HepG2 (cell line): ENCODE measurements around the gene ACBD3. TPM values are rescaled to one million over a fixed set of nuclear protein-coding genes. Genes with fewer than 3 reads are reported as not detected.

Experiments used
- ATAC-seq: fragments of 200-7000 bp; cut with Tn5 transposase; 3 replicates; pipeline ENCODE4 v1.9.1; 2020; ENCODE audit warnings: mild to moderate bottlenecking, moderate library complexity
- BruUV-seq: library from RNA; stranded (reverse); fragments of 400-500 nt; replicated peaks from 2 replicates; lab custom pipeline; 2021; lab: Mats Ljungman, UMichigan
- CTCF ChIA-PET: fragments of 300-600 bp; formaldehyde crosslinking; extraction: SDS; loops from one replicate; lab custom pipeline; 2021; ENCODE audit warnings: low total read pairs, inconsistent platforms, low intra/inter-chr PET ratio; lab: Yijun Ruan, JAX
- POLR2A ChIA-PET: fragments of 350-600 bp; sonication (Branson Sonifier 250); formaldehyde crosslinking; loops from one replicate; lab custom pipeline; 2020; ENCODE audit warnings: antibody characterized with exemption, inconsistent platforms; lab: Yijun Ruan, JAX
- DNase-seq: peaks from one replicate; pipeline ENCODE4 v3.0.0-alpha.2; 2015; ENCODE audit warnings: low spot score
- FAIRE-seq: peaks from 3 replicates; lab custom pipeline; 2011; peaks lifted over from hg19 to GRCh38; lab: Jason Lieb, UNC
- H2AFZ ChIP-seq: one replicate; pipeline ENCODE4 v1.6.1; 2011; ENCODE audit warnings: low read length, inconsistent platforms
- H3K27ac ChIP-seq: fragments of 300-600 bp; 3 replicates; pipeline ENCODE4 v1.8.0; 2011; ENCODE audit warnings: mixed run types, mild to moderate bottlenecking, mixed read lengths, low read length, inconsistent platforms; ENCODE audit not compliant: insufficient read depth; ENCODE audit errors: extremely low read length
- H3K27me3 ChIP-seq, 2 experiments: fragments of 200-600 bp in 1 of 2; 2 replicates in 1 of 2; 3 replicates in 1 of 2; pipeline versions ENCODE4 v1.6.0 to v1.8.0; 2011; ENCODE audit warnings: low read length in 2 of 2, mild to moderate bottlenecking in 2 of 2, moderate library complexity in 2 of 2, inconsistent platforms in 1 of 2; ENCODE audit not compliant: insufficient read depth in 2 of 2, control insufficient read depth in 1 of 2
- H3K36me3 ChIP-seq, 2 experiments: fragments of 200-600 bp in 1 of 2; replicated peaks in 1 of 2; 2 replicates in 1 of 2; 3 replicates in 1 of 2; pipeline versions ENCODE4 v1.5.1 to v1.8.0; 2011; ENCODE audit warnings: low read length in 2 of 2, inconsistent platforms in 1 of 2; ENCODE audit not compliant: insufficient read depth in 2 of 2, control insufficient read depth in 1 of 2
- H3K4me1 ChIP-seq: 2 replicates; pipeline ENCODE4 v1.5.1; 2012; ENCODE audit warnings: low read length, inconsistent platforms; ENCODE audit not compliant: insufficient read depth
- H3K4me2 ChIP-seq: 2 replicates; pipeline ENCODE4 v1.6.0; 2011; ENCODE audit warnings: low read depth, low read length, inconsistent platforms
- H3K4me3 ChIP-seq, 3 experiments: fragments of 200-600 bp in 1 of 3; sonication (generic), shearing (Covaris generic) in 1 of 3; replicated peaks in 1 of 3; 2 replicates each; pipeline ENCODE4 v1.5.1; 2011 to 2016; ENCODE audit warnings: low read length in 3 of 3, inconsistent platforms in 2 of 3, low read depth in 2 of 3, mild to moderate bottlenecking in 2 of 3, control low read depth in 1 of 3, mixed read lengths in 1 of 3; ENCODE audit not compliant: insufficient read depth in 1 of 3
- H3K79me2 ChIP-seq: one replicate; pipeline ENCODE4 v1.6.1; 2011; ENCODE audit warnings: low read length, inconsistent platforms; ENCODE audit not compliant: insufficient read depth
- H3K9ac ChIP-seq: 2 replicates; pipeline ENCODE4 v1.6.0; 2011; ENCODE audit warnings: mild to moderate bottlenecking, low read depth, low read length, inconsistent platforms; ENCODE audit not compliant: insufficient read depth
- H3K9me3 ChIP-seq: 2 replicates; pipeline ENCODE4 v1.5.1; 2012; ENCODE audit warnings: mild to moderate bottlenecking, low read length
- H4K20me1 ChIP-seq: 2 replicates; pipeline ENCODE4 v1.6.0; 2011; ENCODE audit warnings: inconsistent platforms, mild to moderate bottlenecking, low read length, moderate library complexity; ENCODE audit not compliant: insufficient read depth
- CHCHD3 ChIP-seq: sonication (generic); formaldehyde crosslinking; IDR thresholded peaks from 2 replicates; pipeline ENCODE4 v1.8.0; 2022; ENCODE audit warnings: mild to moderate bottlenecking, missing genetic modification reagents, moderate library complexity
- HIVEP1 ChIP-seq: sonication (generic); formaldehyde crosslinking; IDR thresholded peaks from 2 replicates; pipeline ENCODE4 v1.4.0; 2020; ENCODE audit warnings: mild to moderate bottlenecking, missing genetic modification reagents
- MTF2 ChIP-seq: sonication (generic); formaldehyde crosslinking; IDR thresholded peaks from 2 replicates; pipeline ENCODE4 v1.5.0; 2020; ENCODE audit warnings: missing genetic modification reagents, borderline replicate concordance
- RBM22 ChIP-seq: fragments of 200-400 bp; formaldehyde crosslinking; optimal IDR thresholded peaks from 2 replicates; pipeline ENCODE3; 2017; ENCODE audit warnings: mild to moderate bottlenecking, low read length, moderate library complexity
- ZNF564 ChIP-seq: sonication (generic); formaldehyde crosslinking; IDR thresholded peaks from 2 replicates; pipeline ENCODE4 v1.8.1; 2023; ENCODE audit warnings: mild to moderate bottlenecking, missing genetic modification reagents
- WGBS: methylation state at CpG from one replicate; pipeline ENCODE4 v1.1.6; 2017; ENCODE audit warnings: low lambda C conversion rate; 5-methylcytosine and 5-hydroxymethylcytosine counted together
- in situ Hi-C: cut with HindIII; loops from 2 replicates; pipeline ENCODE4 v1.10.0; 2017; ENCODE audit warnings: low pct_unique_long_range_greater_than_20kb; ENCODE audit not compliant: extremely low pct_ligation_motif_present
- intact Hi-C: fragments of 100-400 bp; cut with micrococcal nuclease; formaldehyde crosslinking; loops from one replicate; pipeline ENCODE4 v1.10.0; 2022; ENCODE audit not compliant: unreplicated experiment
- polyA plus RNA-seq, 8 experiments: library from polyadenylated mRNA; depleted of rRNA in 3 of 8; stranded (reverse) in 7 of 8; unstranded in 1 of 8; fragments of >200 nt; fragmentation: Illumina TruSeq in 4 of 8; extraction: Trizol in 4 of 8; gene quantifications; 2 replicates each; pipeline versions ENCODE4 v1.2.1 to v1.2.3, GENCODE V29; 2011 to 2016; ENCODE audit warnings: low read depth in 4 of 8, missing spikeins in 1 of 8, mixed read lengths in 1 of 8; ENCODE audit not compliant: insufficient read depth in 1 of 8
- total RNA-seq, 5 experiments: library from RNA; depleted of rRNA; stranded (reverse); fragments of >200 nt; fragmentation: Illumina TruSeq; extraction: Trizol; gene quantifications; 2 replicates each; pipeline ENCODE4 v1.2.3, GENCODE V29; 2016; ENCODE audit warnings: low read depth in 1 of 5
- TF ChIP-seq, protein P1 (sequence below): sonication (generic); formaldehyde crosslinking; conservative IDR thresholded peaks from 2 replicates; pipeline ENCODE4 v1.4.0; 2020; ENCODE audit warnings: mild to moderate bottlenecking, missing genetic modification reagents, moderate library complexity
- TF ChIP-seq, protein P2 (sequence below): sonication (generic); formaldehyde crosslinking; IDR thresholded peaks from 2 replicates; pipeline ENCODE4 v1.4.0; 2020; ENCODE audit warnings: low read depth, mild to moderate bottlenecking, missing genetic modification reagents

The ACBD3 gene
- total and polyA plus RNA-seq, 2 of the 13 experiments (the other 11 are each of a cell fraction or from before 2014, with no cell fraction given), result 24.3 to 39.3 TPM

DNA sequence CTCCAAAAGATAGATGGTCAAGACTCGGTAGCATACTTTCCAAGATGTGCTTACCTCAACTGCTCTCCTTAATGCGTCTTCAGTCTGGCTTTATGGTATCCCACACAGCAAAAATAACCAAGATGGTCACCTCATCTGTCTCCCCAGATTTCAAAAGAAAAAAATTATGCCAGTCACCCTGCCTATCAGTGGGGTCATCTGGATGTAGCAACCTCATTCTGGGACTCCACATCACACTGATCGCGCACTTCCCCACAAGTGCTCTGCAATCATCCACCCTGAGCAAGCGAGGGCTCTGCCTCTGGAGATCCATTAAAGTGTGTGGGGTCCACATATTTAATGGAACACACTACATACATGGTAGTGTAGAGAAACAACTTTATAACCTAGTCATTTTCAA is 42.5 kb downstream of the ACBD3 start:
- 95% methylated on average over 5 of the region's 5 CpGs for WGBS
- Histone ChIP-seq H3K79me2 (no peaks in the 10 kb centered on the region), H3K4me2 (no peak overlapping the region), H3K27ac (no peak overlapping the region), H3K36me3 (peaks cover 7 to 30% of the 10 kb centered on the region in 2 experiments; a peak in 4 of 5 replicates), H4K20me1 (no peaks in the 10 kb centered on the region), H3K9ac (no peak overlapping the region), H3K27me3 (no peaks in the 10 kb centered on the region), H3K9me3 (no peaks in the 10 kb centered on the region), H3K4me1 (no peaks in the 10 kb centered on the region), H3K4me3 (no peak overlapping the region), H2AFZ (no peak overlapping the region)
- FAIRE-seq (no peak), DNase-seq (no peak), ATAC-seq (no peak; the same call in 2 of the 3 replicates)
- ChIA-PET CTCF (no interaction called here), POLR2A (no interaction called here)
- TF ChIP-seq RBM22 (peak; percentile 75), ZNF564 (no peak)
- intact Hi-C loops, result no loop called here
- no TSS peak for BruUV-seq
- in situ Hi-C loops, result no loop called here

DNA sequence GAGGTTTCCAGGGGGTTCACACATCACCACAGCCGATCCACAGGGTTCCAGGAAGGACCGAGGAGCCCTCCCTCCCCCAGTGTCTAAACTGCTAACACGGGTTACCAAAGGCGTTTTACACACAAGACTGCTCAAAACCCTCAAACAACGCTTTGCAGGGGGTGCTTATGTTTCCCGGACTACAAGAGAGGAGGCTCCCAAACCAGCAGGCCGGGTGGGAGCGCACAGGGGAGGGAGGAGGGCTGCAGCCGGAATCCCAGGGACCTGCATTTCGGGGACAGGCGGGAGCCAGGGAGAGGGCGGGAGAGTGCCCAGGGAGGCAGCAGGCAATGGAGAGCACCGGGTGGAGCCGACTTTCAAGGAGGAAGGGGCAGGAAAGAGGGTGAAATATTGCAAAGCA is 50.8 kb downstream of the ACBD3 start:
- FAIRE-seq (no peak), DNase-seq (no peak), ATAC-seq (peak; percentile 12; the same call in 2 of the 3 replicates)
- no TSS peak for BruUV-seq
- in situ Hi-C loops, result no loop called here
- no peaks in the 10 kb centered on the region for H3K36me3 ChIP-seq
- H4K20me1 ChIP-seq, result no peaks in the 10 kb centered on the region
- H3K4me1 ChIP-seq, result peaks cover 41% of the 10 kb centered on the region
- no peaks in the 10 kb centered on the region for H3K9me3 ChIP-seq
- H2AFZ ChIP-seq, result no peak overlapping the region
- peak overlapping the region; percentile 45; the same call in 1 of the 2 replicates for H3K4me2 ChIP-seq
- WGBS, result 88% methylated on average over 13 of the region's 14 CpGs
- H3K27ac ChIP-seq, result no peak overlapping the region
- peak; percentile 25; the same call in 1 of the 2 replicates for TF ChIP-seq HIVEP1 (CRISPR knock-in tag)
- TF ChIP-seq, protein P1, sequence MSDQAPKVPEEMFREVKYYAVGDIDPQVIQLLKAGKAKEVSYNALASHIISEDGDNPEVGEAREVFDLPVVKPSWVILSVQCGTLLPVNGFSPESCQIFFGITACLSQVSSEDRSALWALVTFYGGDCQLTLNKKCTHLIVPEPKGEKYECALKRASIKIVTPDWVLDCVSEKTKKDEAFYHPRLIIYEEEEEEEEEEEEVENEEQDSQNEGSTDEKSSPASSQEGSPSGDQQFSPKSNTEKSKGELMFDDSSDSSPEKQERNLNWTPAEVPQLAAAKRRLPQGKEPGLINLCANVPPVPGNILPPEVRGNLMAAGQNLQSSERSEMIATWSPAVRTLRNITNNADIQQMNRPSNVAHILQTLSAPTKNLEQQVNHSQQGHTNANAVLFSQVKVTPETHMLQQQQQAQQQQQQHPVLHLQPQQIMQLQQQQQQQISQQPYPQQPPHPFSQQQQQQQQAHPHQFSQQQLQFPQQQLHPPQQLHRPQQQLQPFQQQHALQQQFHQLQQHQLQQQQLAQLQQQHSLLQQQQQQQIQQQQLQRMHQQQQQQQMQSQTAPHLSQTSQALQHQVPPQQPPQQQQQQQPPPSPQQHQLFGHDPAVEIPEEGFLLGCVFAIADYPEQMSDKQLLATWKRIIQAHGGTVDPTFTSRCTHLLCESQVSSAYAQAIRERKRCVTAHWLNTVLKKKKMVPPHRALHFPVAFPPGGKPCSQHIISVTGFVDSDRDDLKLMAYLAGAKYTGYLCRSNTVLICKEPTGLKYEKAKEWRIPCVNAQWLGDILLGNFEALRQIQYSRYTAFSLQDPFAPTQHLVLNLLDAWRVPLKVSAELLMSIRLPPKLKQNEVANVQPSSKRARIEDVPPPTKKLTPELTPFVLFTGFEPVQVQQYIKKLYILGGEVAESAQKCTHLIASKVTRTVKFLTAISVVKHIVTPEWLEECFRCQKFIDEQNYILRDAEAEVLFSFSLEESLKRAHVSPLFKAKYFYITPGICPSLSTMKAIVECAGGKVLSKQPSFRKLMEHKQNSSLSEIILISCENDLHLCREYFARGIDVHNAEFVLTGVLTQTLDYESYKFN (CRISPR knock-in tag), result peak; percentile 3; the same call in 1 of the 2 replicates
- no peak for TF ChIP-seq MTF2 (CRISPR knock-in tag)
- TF ChIP-seq CHCHD3 (CRISPR knock-in tag), result no peak
- TF ChIP-seq, protein P2, sequence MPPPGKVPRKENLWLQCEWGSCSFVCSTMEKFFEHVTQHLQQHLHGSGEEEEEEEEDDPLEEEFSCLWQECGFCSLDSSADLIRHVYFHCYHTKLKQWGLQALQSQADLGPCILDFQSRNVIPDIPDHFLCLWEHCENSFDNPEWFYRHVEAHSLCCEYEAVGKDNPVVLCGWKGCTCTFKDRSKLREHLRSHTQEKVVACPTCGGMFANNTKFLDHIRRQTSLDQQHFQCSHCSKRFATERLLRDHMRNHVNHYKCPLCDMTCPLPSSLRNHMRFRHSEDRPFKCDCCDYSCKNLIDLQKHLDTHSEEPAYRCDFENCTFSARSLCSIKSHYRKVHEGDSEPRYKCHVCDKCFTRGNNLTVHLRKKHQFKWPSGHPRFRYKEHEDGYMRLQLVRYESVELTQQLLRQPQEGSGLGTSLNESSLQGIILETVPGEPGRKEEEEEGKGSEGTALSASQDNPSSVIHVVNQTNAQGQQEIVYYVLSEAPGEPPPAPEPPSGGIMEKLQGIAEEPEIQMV (CRISPR knock-in tag), result no peak
- peak overlapping the region; percentile 47 for H3K9ac ChIP-seq
- ChIA-PET CTCF (no interaction called here), POLR2A (no interaction called here)
- intact Hi-C loops, result no loop called here
- H3K27me3 ChIP-seq, result no peaks in the 10 kb centered on the region
- no peak overlapping the region for H3K4me3 ChIP-seq
- no peaks in the 10 kb centered on the region for H3K79me2 ChIP-seq
